GM21786 (cell line): ENCODE results near the gene NPAS3.

Experiments
- ATAC-seq: cut with Tn5 transposase; IDR thresholded peaks from one replicate; pipeline ENCODE4 v1.9.1; 2021; ENCODE audit not compliant: unreplicated experiment

Gene NPAS3

GRCh38 chr14:33805593-33805992 is 866.9 kb downstream of the NPAS3 start:
- ATAC-seq: no peak

- ATAC-seq: no peak
These were observed 868.2 kb downstream of the NPAS3 start for GRCh38 chr14:33806905-33807304.

- ATAC-seq: no peak
These were observed 869.5 kb downstream of the NPAS3 start for GRCh38 chr14:33808187-33808586.

- no peak for ATAC-seq
These were observed 870.8 kb downstream of the NPAS3 start for GRCh38 chr14:33809396-33809981.

- no peak for ATAC-seq
These were observed 871.6 kb downstream of the NPAS3 start for GRCh38 chr14:33810308-33810707.

GRCh38 chr14:33811721-33812120 is 873.0 kb downstream of the NPAS3 start:
- ATAC-seq: no peak

- ATAC-seq: no peak
These were observed 873.5 kb downstream of the NPAS3 start for GRCh38 chr14:33812181-33812580.

GRCh38 chr14:33812601-33813000 is 873.9 kb downstream of the NPAS3 start:
- ATAC-seq: no peak

GRCh38 chr14:33814010-33814409 is 875.3 kb downstream of the NPAS3 start:
- no peak for ATAC-seq

GRCh38 chr14:33833706-33834465 is 895.2 kb downstream of the NPAS3 start:
- ATAC-seq: no peak

GRCh38 chr14:33834466-33835260 is 896.0 kb downstream of the NPAS3 start:
- no peak for ATAC-seq

GRCh38 chr14:33835261-33835655 is 896.6 kb downstream of the NPAS3 start:
- ATAC-seq: no peak

- no peak for ATAC-seq
These were observed 897.0 kb downstream of the NPAS3 start for GRCh38 chr14:33835677-33836076.

- no peak for ATAC-seq
These were observed 897.7 kb downstream of the NPAS3 start for GRCh38 chr14:33836203-33836899.

GRCh38 chr14:33836900-33837577 is 898.4 kb downstream of the NPAS3 start:
- ATAC-seq: no peak

- ATAC-seq: no peak
These were observed 899.4 kb downstream of the NPAS3 start for GRCh38 chr14:33837943-33838683.

GRCh38 chr14:33839193-33840076 is 900.8 kb downstream of the NPAS3 start:
- no peak for ATAC-seq

GRCh38 chr14:33840797-33841196 is 902.1 kb downstream of the NPAS3 start:
- ATAC-seq: no peak

GRCh38 chr14:33842299-33842698 is 903.6 kb downstream of the NPAS3 start:
- no peak for ATAC-seq
